Muscle layer of colon (tissue), 2 donors: Measurements from ENCODE around the gene CHAD.

Experiments used
- H3K27ac ChIP-seq: one replicate; pipeline ENCODE4 v1.7.0; 2013; ENCODE audit warnings: low read depth, mild to moderate bottlenecking, low read length, moderate library complexity
- H3K27me3 ChIP-seq, 2 donors: one replicate each; pipeline ENCODE4 v1.7.0; 2013; ENCODE audit warnings: low read length in 2 of 2, mild to moderate bottlenecking in 2 of 2; ENCODE audit not compliant: insufficient read depth in 2 of 2, control insufficient read depth in 1 of 2
- H3K36me3 ChIP-seq: one replicate; pipeline ENCODE4 v1.7.0; 2013; ENCODE audit warnings: mild to moderate bottlenecking, low read length; ENCODE audit not compliant: insufficient read depth
- H3K4me1 ChIP-seq: one replicate; pipeline ENCODE4 v1.7.0; 2013; ENCODE audit warnings: mild to moderate bottlenecking, low read length; ENCODE audit not compliant: insufficient read depth
- H3K4me3 ChIP-seq, 2 donors: one replicate each; pipeline ENCODE4 v1.7.0; 2013; ENCODE audit warnings: low read length in 2 of 2, low read depth in 1 of 2, mild to moderate bottlenecking in 1 of 2, moderate library complexity in 1 of 2
- H3K9ac ChIP-seq: one replicate; pipeline ENCODE4 v1.7.0; 2013; ENCODE audit warnings: low read length
- H3K9me3 ChIP-seq: one replicate; pipeline ENCODE4 v1.7.0; 2013; ENCODE audit warnings: mild to moderate bottlenecking, low read length
- donor health status: abdominal sarcoma.
- donor health status: Adenocarcinoma of cecum.

Gene CHAD, protein sequence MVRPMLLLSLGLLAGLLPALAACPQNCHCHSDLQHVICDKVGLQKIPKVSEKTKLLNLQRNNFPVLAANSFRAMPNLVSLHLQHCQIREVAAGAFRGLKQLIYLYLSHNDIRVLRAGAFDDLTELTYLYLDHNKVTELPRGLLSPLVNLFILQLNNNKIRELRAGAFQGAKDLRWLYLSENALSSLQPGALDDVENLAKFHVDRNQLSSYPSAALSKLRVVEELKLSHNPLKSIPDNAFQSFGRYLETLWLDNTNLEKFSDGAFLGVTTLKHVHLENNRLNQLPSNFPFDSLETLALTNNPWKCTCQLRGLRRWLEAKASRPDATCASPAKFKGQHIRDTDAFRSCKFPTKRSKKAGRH

DNA sequence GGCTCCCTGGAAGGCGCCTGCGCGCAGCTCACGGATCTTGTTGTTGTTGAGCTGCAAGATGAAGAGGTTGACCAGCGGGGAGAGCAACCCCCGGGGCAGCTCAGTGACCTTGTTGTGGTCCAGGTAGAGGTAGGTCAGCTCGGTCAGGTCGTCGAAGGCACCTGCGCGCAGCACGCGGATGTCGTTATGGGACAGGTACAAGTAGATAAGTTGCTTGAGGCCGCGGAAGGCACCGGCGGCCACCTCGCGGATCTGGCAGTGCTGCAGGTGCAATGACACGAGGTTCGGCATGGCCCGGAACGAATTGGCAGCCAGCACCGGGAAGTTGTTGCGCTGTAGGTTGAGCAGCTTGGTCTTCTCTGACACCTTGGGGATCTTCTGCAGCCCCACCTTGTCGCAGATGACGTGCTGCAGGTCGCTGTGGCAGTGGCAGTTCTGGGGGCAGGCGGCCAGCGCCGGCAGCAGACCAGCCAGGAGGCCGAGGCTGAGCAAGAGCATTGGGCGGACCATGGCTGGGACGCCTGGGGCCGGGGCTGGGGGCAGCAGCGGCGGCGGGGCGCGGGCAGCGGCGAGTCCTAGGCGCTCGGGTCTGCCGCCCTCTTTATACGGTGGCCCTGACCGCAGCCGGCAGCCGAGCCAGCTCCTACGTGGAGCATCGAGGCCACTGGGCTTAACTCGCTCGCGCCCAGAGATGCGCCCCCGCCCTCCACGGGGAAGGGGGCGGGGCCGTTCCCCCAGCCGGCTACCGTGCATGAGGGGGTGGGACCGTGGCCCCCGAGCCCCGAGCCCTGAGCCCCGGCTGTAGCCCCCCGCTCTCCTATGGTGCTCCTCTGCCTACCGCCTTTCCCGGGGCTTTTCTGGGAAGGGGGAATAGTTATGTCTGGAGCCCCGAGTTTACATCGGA, at the start of gene CHAD:
Gene CHAD, minus strand, starts transcription at position 577 of the 904 bp plus-strand sequence. Its CDS starts 67 bp downstream, at position 510.
- Histone ChIP-seq H3K27me3 (peaks cover 11 to 17% of the 10 kb centered on the region in 2 donors), H3K9me3 (no peaks in the 10 kb centered on the region), H3K27ac (no peak within 1 kb of the TSS), H3K4me3 (peak within 1 kb of the TSS in 1 of 2 donors; percentile 7), H3K9ac (no peak within 1 kb of the TSS), H3K4me1 (peaks cover 9% of the 10 kb centered on the region), H3K36me3 (no peaks in the 10 kb centered on the region)

DNA sequence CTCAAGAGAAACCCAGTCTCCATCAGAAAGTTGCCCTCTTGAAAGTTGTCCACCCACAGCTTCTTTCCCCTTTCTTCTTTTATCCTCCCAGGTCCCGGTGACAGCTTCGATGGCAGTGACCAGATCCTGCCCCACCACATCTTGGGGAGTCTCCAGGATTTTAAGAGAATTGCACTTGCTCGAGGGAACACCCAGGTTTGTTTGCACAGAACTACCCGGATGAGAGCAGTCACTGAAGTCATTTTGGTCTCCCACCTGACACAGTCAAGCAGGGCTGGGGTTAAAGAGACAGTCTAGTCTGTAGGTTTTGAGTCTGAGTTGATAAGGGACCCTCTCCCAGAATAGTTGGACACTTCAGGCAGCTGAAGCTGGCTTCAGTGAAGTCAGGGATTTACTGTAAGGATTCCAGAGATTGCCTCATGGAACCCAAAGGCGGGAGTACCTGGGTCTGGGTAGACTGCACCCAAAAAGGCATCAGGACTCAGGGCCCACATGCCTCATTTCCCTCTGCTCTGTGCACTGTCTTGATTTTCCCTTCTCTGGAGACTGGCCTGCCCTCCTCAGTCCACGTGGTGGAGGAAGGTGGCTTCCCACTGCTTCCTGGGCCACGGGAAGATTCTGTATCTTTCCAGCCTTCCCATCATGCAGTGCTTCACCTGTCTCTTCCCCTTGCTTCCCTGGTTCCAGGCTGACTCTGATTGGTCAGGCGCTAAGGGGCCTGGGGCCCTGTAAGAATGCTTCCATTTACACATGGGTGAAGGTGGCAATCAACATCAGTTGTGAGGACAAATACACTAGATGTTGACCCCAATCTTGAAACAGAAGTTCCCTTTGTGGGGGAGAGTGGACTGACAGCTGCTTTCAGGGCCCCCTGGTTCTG, 49.1 kb upstream of the CHAD start:
- no peaks in the 10 kb centered on the region for H3K9me3 ChIP-seq
- no peak overlapping the region for H3K27ac ChIP-seq
- no peak overlapping the region for H3K9ac ChIP-seq
- no peak overlapping the region for H3K4me3 ChIP-seq
- H3K36me3 ChIP-seq, result no peaks in the 10 kb centered on the region
- H3K4me1 ChIP-seq, result peaks cover 7% of the 10 kb centered on the region
- no peaks in the 10 kb centered on the region for H3K27me3 ChIP-seq

DNA sequence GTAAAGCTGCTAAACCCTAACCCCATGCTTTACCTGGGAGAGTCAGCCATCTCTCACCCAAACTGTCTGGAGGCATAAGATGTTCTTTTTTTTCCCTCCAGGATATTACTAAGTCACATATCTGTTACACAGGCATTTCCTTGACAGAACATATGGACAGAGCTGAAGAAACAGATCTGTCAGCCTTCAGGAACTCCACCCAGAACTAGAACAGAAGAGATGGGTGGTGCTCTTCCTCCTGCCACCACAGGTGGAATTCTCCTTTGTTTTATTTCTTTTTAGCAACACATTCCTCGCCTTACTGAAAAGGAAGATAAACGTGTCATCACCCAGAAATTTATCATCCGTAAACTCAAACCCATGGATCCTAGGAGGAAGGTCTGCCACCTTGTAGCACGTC, 48.3 kb upstream of the CHAD start:
- Histone ChIP-seq H3K27me3 (no peaks in the 10 kb centered on the region), H3K4me3 (no peak overlapping the region), H3K4me1 (peaks cover 7% of the 10 kb centered on the region), H3K27ac (no peak overlapping the region), H3K9me3 (no peaks in the 10 kb centered on the region), H3K36me3 (no peaks in the 10 kb centered on the region), H3K9ac (no peak overlapping the region)

DNA sequence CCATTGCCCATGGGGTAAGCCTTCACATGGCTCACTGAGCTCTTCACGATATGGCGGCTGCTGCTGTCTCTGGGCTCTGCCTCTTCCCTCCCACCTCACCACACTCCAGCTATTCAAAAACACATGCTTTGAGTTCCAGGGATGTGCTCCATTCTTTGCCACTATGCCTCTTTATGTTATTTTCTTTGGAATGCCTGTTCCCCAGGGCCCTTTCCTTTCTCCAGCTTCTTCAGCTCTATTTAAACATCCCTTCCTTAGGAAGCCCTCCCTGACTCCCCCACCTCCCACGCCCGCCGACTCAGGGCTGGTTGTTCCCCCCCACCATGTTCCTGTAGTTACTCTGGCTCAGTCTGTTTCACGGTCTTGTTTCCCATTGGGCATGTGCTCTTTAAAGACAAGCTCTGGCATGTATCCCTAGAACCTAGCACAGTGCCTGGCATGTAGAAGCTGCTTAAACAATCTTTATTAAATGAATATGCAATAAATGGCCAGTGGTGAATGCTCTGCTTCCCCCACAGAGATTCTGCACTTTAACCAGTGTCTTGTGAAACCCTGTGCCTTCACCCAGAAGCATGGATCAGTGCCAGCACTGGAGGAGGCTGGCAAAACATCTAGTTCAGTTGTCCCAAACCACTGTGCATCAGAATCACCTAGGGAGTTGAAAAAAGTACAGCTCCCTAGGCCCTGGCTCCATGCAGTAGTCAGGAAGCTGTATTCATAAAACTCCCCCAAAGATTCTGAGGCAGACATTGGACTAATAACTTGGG, 46.4 kb upstream of the CHAD start:
- H3K27me3 ChIP-seq, result no peaks in the 10 kb centered on the region
- H3K4me3 ChIP-seq, result no peak overlapping the region
- H3K27ac ChIP-seq, result no peak overlapping the region

DNA sequence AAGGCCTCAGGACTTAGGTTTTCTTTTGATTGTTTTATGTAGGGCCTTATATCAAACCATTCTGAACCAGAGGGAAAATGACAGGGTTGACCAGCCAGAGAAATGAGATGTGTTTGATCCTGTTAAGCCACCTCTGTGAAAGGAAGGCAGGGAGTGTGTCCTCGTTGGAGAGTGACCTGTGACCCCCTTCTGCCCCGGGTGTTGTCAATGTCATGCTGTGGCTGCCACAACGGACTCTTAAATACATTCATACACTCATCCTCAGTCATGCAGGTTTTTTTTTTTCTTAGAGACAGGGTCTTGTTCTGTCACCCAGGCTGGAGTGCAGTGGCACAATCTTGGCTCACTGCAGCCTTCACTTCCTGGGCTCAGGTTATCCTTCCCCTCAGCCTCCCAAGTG, 45.7 kb upstream of the CHAD start:
- H3K36me3 ChIP-seq, result no peaks in the 10 kb centered on the region
- no peaks in the 10 kb centered on the region for H3K9me3 ChIP-seq
- no peak overlapping the region for H3K9ac ChIP-seq
- H3K4me1 ChIP-seq, result peaks cover 7% of the 10 kb centered on the region
- H3K27me3 ChIP-seq, result no peaks in the 10 kb centered on the region
- H3K4me3 ChIP-seq, result no peak overlapping the region
- H3K27ac ChIP-seq, result no peak overlapping the region

More for the DNA sequence above, 46.4 kb upstream of the CHAD start:
- H3K36me3 ChIP-seq, result no peaks in the 10 kb centered on the region
- H3K4me1 ChIP-seq, result peaks cover 7% of the 10 kb centered on the region
- H3K9me3 ChIP-seq, result no peaks in the 10 kb centered on the region
- no peak overlapping the region for H3K9ac ChIP-seq

DNA sequence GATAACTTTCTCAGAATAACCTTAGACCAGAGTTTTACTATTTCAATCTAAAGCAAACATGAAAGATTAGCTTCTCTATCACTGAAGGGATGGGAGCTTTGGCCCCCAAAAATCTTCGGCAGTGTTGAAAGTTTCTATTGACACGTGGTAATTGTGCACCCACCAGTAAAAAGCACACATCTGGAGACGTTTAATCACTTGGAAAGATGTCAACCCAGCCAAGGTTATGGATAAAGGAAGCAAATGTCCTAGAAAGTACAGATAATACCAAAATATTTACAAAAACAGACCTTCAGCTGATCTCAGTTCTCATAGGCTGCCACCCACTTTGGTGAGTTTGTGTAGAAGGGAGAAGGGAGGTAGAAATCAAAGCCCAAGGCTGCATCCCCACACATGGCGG, 44.8 kb upstream of the CHAD start:
- H3K9me3 ChIP-seq, result no peaks in the 10 kb centered on the region
- no peaks in the 10 kb centered on the region for H3K36me3 ChIP-seq
- H3K9ac ChIP-seq, result no peak overlapping the region
- no peaks in the 10 kb centered on the region for H3K27me3 ChIP-seq
- H3K27ac ChIP-seq, result no peak overlapping the region
- H3K4me3 ChIP-seq, result no peak overlapping the region
- H3K4me1 ChIP-seq, result peaks cover 16% of the 10 kb centered on the region

DNA sequence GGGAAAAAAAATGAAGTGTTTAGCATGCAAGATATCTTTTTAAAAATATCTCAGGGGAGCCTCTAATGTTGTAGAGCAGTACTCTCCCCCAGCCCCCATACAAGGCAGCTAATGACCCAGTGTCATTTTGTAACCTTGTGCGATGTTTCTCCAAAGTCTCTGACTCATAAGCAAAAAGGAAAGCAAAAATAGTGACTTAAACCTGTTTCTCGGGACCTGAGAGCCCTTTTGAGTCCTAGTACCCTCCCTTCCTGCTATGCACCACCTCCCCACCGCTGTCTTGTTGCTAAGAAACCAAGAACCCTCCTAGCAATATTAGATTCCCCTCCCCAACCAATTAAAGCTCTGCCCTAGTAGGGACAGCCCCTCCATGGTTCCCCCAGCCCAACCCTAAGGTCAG, 42.4 kb upstream of the CHAD start:
- peaks cover 16% of the 10 kb centered on the region for H3K4me1 ChIP-seq
- no peaks in the 10 kb centered on the region for H3K27me3 ChIP-seq
- H3K36me3 ChIP-seq, result no peaks in the 10 kb centered on the region
- H3K9me3 ChIP-seq, result no peaks in the 10 kb centered on the region
- H3K4me3 ChIP-seq, result no peak overlapping the region
- H3K27ac ChIP-seq, result no peak overlapping the region
- H3K9ac ChIP-seq, result no peak overlapping the region

DNA sequence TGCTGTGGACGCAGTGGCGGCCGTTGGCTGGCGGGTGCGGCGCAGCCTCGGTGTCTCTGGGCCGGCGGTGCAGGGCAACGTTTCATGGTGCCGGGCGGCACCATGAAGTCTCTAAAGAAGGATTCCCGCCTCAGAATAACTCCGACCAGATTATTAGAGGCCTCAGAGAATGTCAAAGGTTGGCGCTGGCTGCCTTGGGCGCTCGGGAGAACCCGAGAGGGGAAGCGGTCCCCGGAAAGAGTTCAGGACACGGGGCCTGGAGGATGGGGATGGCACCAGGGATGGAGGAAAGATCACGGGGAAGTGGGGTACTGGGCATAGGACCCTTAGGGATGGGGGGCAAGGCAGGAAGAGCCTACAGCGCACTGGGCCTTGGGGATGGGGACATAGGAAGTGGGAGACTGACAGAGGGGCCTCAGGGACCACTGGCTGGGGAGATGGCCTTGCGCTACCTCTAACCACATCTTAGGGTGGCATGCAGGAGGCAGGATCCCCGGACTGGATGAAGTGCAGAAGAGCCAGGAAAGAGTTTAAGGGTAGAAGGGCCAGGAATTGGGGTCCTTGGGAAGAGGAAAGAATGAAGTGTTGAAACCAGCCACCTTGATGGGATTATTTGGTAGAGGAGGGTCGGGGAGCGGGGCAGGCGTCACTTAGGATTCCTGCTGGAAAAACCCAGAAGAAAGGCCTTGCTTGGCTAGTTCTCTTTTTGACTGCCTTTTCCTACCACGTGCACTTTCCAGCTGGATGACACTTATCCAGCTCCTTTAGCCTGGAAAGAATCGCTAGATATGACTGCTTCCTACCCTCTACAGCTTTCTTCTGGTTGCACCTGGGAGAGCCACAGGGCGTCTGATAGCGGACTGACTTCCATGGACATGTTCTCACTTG, 40.1 kb upstream of the CHAD start:
- Histone ChIP-seq H3K4me3 (peak overlapping the region; percentile 68 to 73), H3K9me3 (no peaks in the 10 kb centered on the region), H3K27ac (peak overlapping the region; percentile 74), H3K4me1 (peaks cover 8% of the 10 kb centered on the region), H3K27me3 (no peaks in the 10 kb centered on the region), H3K9ac (peak overlapping the region; percentile 54), H3K36me3 (no peaks in the 10 kb centered on the region)

DNA sequence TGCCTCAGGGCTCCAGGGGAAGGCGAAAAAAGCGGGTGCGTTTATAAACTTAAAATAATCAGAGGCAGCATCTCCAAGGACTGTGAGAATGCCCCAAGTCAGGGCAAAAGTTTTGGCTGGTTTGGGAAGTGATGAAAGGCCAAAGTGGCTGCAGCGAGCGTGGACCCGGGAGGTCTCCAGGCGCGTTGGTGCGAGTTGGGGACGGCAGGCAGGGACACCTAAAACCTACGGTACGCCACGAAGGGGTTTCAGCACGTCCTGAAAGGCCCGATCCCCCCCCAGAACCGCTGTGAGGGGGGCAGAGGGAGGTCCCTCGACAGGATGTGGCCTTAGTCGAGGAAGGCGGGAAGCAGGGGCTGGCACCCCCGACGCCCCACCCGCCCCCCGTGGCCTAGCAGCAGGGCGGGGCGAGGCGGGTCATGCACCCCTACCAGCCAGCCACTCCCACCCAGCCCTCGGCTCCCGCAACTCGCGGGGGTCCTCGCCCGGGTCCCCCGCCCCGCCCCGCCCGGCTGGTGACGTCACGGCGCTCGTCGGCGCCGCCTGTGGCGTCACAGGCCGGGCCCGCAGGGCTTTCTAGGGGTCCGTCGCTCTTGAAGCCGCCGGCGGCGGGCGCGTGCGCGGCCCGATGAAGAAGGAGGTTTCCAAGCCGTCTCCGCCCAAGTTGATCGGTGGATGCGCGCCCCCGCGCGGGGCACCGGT, 39.3 kb upstream of the CHAD start, which contains the start of gene MYCBPAP:
Gene MYCBPAP, plus strand, starts transcription at position 569 of the 702 bp plus-strand sequence. CDS start 236 bp downstream, outside the sequence.
- Histone ChIP-seq H3K36me3 (no peaks in the 10 kb centered on the region), H3K4me1 (peaks cover 8% of the 10 kb centered on the region), H3K9ac (peak within 1 kb of the TSS; percentile 54), H3K9me3 (no peaks in the 10 kb centered on the region), H3K27me3 (no peaks in the 10 kb centered on the region), H3K4me3 (peak within 1 kb of the TSS; percentile 68 to 73), H3K27ac (peak within 1 kb of the TSS; percentile 74)
